Measurements from ENCODE around the gene CDX2. TPM values are rescaled to one million over a fixed set of nuclear protein-coding genes. Genes with fewer than 3 reads are reported as not detected.

The CDX2 gene
- total RNA-seq, 1 experiment from 2014 or later, result 12.5 TPM

GRCh38 chr13:27928353-27928804 lies 40.7 kb downstream of the CDX2 start:
- H3K27ac ChIP-seq (ENCODE audit: low read depth, low read length), result no peak overlapping the region
- intact Hi-C loops (cut with micrococcal nuclease), result no loop called here
- no peak for TF ChIP-seq EZH2phosphoT487 (IDR thresholded peaks at IDR 0.05; ENCODE audit: borderline replicate concordance)
- TF ChIP-seq ELF1 (IDR thresholded peaks at IDR 0.05; ENCODE audit: borderline replicate concordance, low read depth), result no peak
- TF ChIP-seq CEBPB (IDR thresholded peaks at IDR 0.05; ENCODE audit: low read depth), result no peak
- TF ChIP-seq ZBTB33 (IDR thresholded peaks at IDR 0.05; ENCODE audit: extremely low read depth, insufficient replicate concordance, low read length), result no peak
- no peak for TF ChIP-seq SP1 (IDR thresholded peaks at IDR 0.05; ENCODE audit: low read depth)
- no peak for TF ChIP-seq ATF3 (IDR thresholded peaks at IDR 0.05)
- no peak for TF ChIP-seq FOSL1 (IDR thresholded peaks at IDR 0.05; ENCODE audit: low read depth)
- TF ChIP-seq TCF7L2 (IDR thresholded peaks at IDR 0.05; ENCODE audit: borderline replicate concordance, extremely low read depth, insufficient read depth, insufficient read length), result no peak
- no peak for TF ChIP-seq SRF (IDR thresholded peaks at IDR 0.05; ENCODE audit: low read depth)
- TF ChIP-seq ZNF274 (IDR thresholded peaks at IDR 0.05; ENCODE audit: low read depth, low read length), result no peak
- TF ChIP-seq EGR1 (IDR thresholded peaks at IDR 0.05; ENCODE audit: low read depth), result no peak
- no peak for TF ChIP-seq CTCF (IDR thresholded peaks at IDR 0.05 in 2 of 3, conservative IDR thresholded peaks at IDR 0.05 in 1 of 3; ENCODE audit: borderline replicate concordance in 1 of 3, insufficient read depth in 1 of 3, low read depth in 2 of 3, low read length in 2 of 3)
- no peak for TF ChIP-seq REST (IDR thresholded peaks at IDR 0.05; ENCODE audit: low read depth)
- no peaks in the 10 kb centered on the region for H3K4me1 ChIP-seq (ENCODE audit: control insufficient read depth in 1 of 2, insufficient read depth in 2 of 2, low read length in 2 of 2)
- no peak for DNase-seq (ENCODE audit: low read depth, low spot score)
- no peak for ATAC-seq
- no peaks in the 10 kb centered on the region for H3K27me3 ChIP-seq (ENCODE audit: insufficient read depth, low read length)
- no peak overlapping the region for H3K9ac ChIP-seq (ENCODE audit: low read length)
- POLR2A ChIA-PET, result no interaction called here
- BruUV-seq (replicated peaks), result no TSS peak
- no peaks in the 10 kb centered on the region for H3K36me3 ChIP-seq (ENCODE audit: control insufficient read depth in 1 of 2, insufficient read depth in 2 of 2, low read length in 2 of 2)
- H3K79me2 ChIP-seq (ENCODE audit: insufficient read depth, low read length), result no peaks in the 10 kb centered on the region
- CTCF ChIA-PET, result no interaction called here
- H2AFZ ChIP-seq (ENCODE audit: low read depth, low read length, poor library complexity, severe bottlenecking), result no peak overlapping the region
- H3K4me3 ChIP-seq (replicated peaks in 1 of 2; ENCODE audit: low read depth in 1 of 2, low read length in 2 of 2), result no peak overlapping the region
- no peak overlapping the region for H3K4me2 ChIP-seq (ENCODE audit: low read length)
- H3K9me2 ChIP-seq (ENCODE audit: insufficient read depth), result no peaks in the 10 kb centered on the region
- RAD21 ChIA-PET (ENCODE audit: low non-redundant PET in 1 of 2, low total read pairs in 2 of 2, uncharacterized antibody in 2 of 2, unreplicated experiment in 2 of 2), result no interaction called here
- no peaks in the 10 kb centered on the region for H4K20me1 ChIP-seq (ENCODE audit: insufficient read depth)
- no peaks in the 10 kb centered on the region for H3K9me3 ChIP-seq (ENCODE audit: control insufficient read depth in 1 of 2, insufficient read depth in 1 of 2, low read depth in 1 of 2, low read length in 2 of 2)

All from HCT116 (cell line).